Astrocyte (in vitro differentiated cells and primary cell): ENCODE results near the gene PCSK4. TPM values are rescaled to one million over a fixed set of nuclear protein-coding genes. Genes with fewer than 3 reads are reported as not detected.
"Not testable (repeated sequence)": the region's sequence is repeated elsewhere in the genome, so short reads cannot be mapped to it uniquely, and the experiment has no call there.

Source experiments
- DNase-seq: peaks from one replicate; pipeline ENCODE4 v3.0.0-alpha.2; 2010; ENCODE audit warnings: low read depth
- FAIRE-seq: peaks from 2 replicates; lab custom pipeline; 2011; peaks lifted over from hg19 to GRCh38; lab: Jason Lieb, UNC
- H2AFZ ChIP-seq: 2 replicates; pipeline ENCODE4 v1.6.0; 2012; ENCODE audit warnings: low read depth, low read length, inconsistent platforms
- H3K27ac ChIP-seq: 2 replicates; pipeline ENCODE4 v1.5.1; 2011; ENCODE audit warnings: low read depth, low read length, inconsistent platforms
- H3K27me3 ChIP-seq: 2 replicates; pipeline ENCODE4 v1.6.0; 2011; ENCODE audit warnings: low read length, inconsistent platforms; ENCODE audit not compliant: insufficient read depth
- H3K36me3 ChIP-seq: 2 replicates; pipeline ENCODE4 v1.5.1; 2011; ENCODE audit warnings: low read length, inconsistent platforms; ENCODE audit not compliant: insufficient read depth
- H3K4me1 ChIP-seq: 2 replicates; pipeline ENCODE4 v1.5.1; 2011; ENCODE audit warnings: low read length, inconsistent platforms; ENCODE audit not compliant: insufficient read depth
- H3K4me2 ChIP-seq: 2 replicates; pipeline ENCODE4 v1.6.0; 2012; ENCODE audit warnings: low read length, inconsistent platforms
- H3K4me3 ChIP-seq: 2 replicates; pipeline ENCODE4 v1.5.1; 2011; ENCODE audit warnings: low read depth, mild to moderate bottlenecking, low read length, inconsistent platforms; ENCODE audit not compliant: insufficient read depth
- H3K79me2 ChIP-seq: 2 replicates; pipeline ENCODE4 v1.6.0; 2012; ENCODE audit warnings: mild to moderate bottlenecking, low read length, inconsistent platforms; ENCODE audit not compliant: insufficient read depth
- H3K9ac ChIP-seq: 2 replicates; pipeline ENCODE4 v1.6.0; 2012; ENCODE audit warnings: mild to moderate bottlenecking, low read length, inconsistent platforms
- H3K9me3 ChIP-seq: 2 replicates; pipeline ENCODE4 v1.5.1; 2012; ENCODE audit warnings: low read depth, mild to moderate bottlenecking, low read length, inconsistent platforms; ENCODE audit not compliant: insufficient read depth
- H4K20me1 ChIP-seq: 2 replicates; pipeline ENCODE4 v1.6.0; 2012; ENCODE audit warnings: low read length, inconsistent platforms; ENCODE audit not compliant: insufficient read depth
- H3K27ac Mint-ChIP-seq: one replicate; pipeline ENCODE4 v1.8.0; 2021; ENCODE audit warnings: mild to moderate bottlenecking, mixed read lengths; ENCODE audit not compliant: unreplicated experiment
- H3K27me3 Mint-ChIP-seq: one replicate; pipeline ENCODE4 v1.8.0; 2021; ENCODE audit warnings: low read depth, mixed read lengths; ENCODE audit not compliant: unreplicated experiment
- H3K36me3 Mint-ChIP-seq: one replicate; pipeline ENCODE4 v1.8.0; 2021; ENCODE audit warnings: low read depth, mixed read lengths; ENCODE audit not compliant: unreplicated experiment
- H3K4me1 Mint-ChIP-seq: one replicate; pipeline ENCODE4 v1.8.0; 2021; ENCODE audit warnings: low read depth, mixed read lengths; ENCODE audit not compliant: unreplicated experiment
- H3K4me3 Mint-ChIP-seq: one replicate; pipeline ENCODE4 v1.8.0; 2021; ENCODE audit warnings: mild to moderate bottlenecking, moderate library complexity, mixed read lengths; ENCODE audit not compliant: unreplicated experiment
- H3K9me3 Mint-ChIP-seq: one replicate; pipeline ENCODE4 v1.8.0; 2021; ENCODE audit warnings: mild to moderate bottlenecking, mixed read lengths; ENCODE audit not compliant: unreplicated experiment
- CTCF ChIP-seq: IDR thresholded peaks from 2 replicates; pipeline ENCODE4 v1.5.1; 2011; ENCODE audit warnings: low read depth, mild to moderate bottlenecking, inconsistent platforms, low read length, moderate library complexity; ENCODE audit not compliant: insufficient read depth
- EZH2 ChIP-seq: IDR thresholded peaks from 2 replicates; pipeline ENCODE4 v1.6.1; 2012; ENCODE audit warnings: mild to moderate bottlenecking, low read length, inconsistent platforms; ENCODE audit not compliant: insufficient read depth
- total RNA-seq: library from RNA; stranded (reverse); gene quantifications from 2 replicates; pipeline ENCODE4 v1.2.1, GENCODE V29; 2021

Gene PCSK4
- total RNA-seq, 1 donor from 2014 or later, result 2.7 TPM

- no peaks in the 10 kb centered on the region for H3K9me3 Mint-ChIP-seq
- Histone ChIP-seq H3K79me2 (peaks cover 23% of the 10 kb centered on the region), H3K9me3 (no peaks in the 10 kb centered on the region), H3K4me1 (peaks cover 6% of the 10 kb centered on the region), H3K27ac (peak within 1 kb of the TSS; percentile 52), H3K4me2 (peak within 1 kb of the TSS; percentile 91), H3K27me3 (no peaks in the 10 kb centered on the region), H4K20me1 (peaks cover 31% of the 10 kb centered on the region), H3K36me3 (no peaks in the 10 kb centered on the region), H3K4me3 (peak within 1 kb of the TSS; percentile 79), H2AFZ (peak within 1 kb of the TSS; percentile 95), H3K9ac (peak within 1 kb of the TSS; percentile 85)
- FAIRE-seq, result peak; percentile 5
- peak; percentile 76 for DNase-seq
- no peaks in the 10 kb centered on the region for H3K27me3 Mint-ChIP-seq
- H3K27ac Mint-ChIP-seq, result peak within 1 kb of the TSS; percentile 85
- peaks cover 4% of the 10 kb centered on the region for H3K4me1 Mint-ChIP-seq
- peak within 1 kb of the TSS; percentile 97 for H3K4me3 Mint-ChIP-seq
- TF ChIP-seq EZH2 (no peak), CTCF (no peak)
- H3K36me3 Mint-ChIP-seq, result no peaks in the 10 kb centered on the region
These were observed 11.0 kb downstream of the PCSK4 start, which contains the start of gene C19orf25 for GRCh38 chr19:1478934-1479707. C19orf25 (minus strand) TSS chr19:1479215; CDS start chr19:1478903, 312 bp downstream.

GRCh38 chr19:1477056-1477455, 13.1 kb downstream of the PCSK4 start:
- H3K79me2 ChIP-seq, result peaks cover 23% of the 10 kb centered on the region
- not testable (repeated sequence) for H3K4me1 ChIP-seq, H3K4me3 ChIP-seq, H3K36me3 ChIP-seq, H3K4me1 Mint-ChIP-seq, H3K9ac ChIP-seq, H3K36me3 Mint-ChIP-seq, DNase-seq, H3K9me3 ChIP-seq, H3K27ac ChIP-seq, FAIRE-seq, H3K27me3 ChIP-seq, H2AFZ ChIP-seq, H3K9me3 Mint-ChIP-seq, H3K27me3 Mint-ChIP-seq, H3K4me2 ChIP-seq
- peaks cover 52% of the 10 kb centered on the region for H4K20me1 ChIP-seq
- Mint-ChIP-seq H3K27ac (peak overlapping the region; percentile 53), H3K4me3 (peak overlapping the region; percentile 88)

GRCh38 chr19:1475751-1476437, 14.3 kb downstream of the PCSK4 start:
- peaks cover 5% of the 10 kb centered on the region for H3K27me3 ChIP-seq
- no peaks in the 10 kb centered on the region for H3K9me3 ChIP-seq
- Mint-ChIP-seq H3K27ac (no peak overlapping the region), H3K9me3 (peaks cover 3% of the 10 kb centered on the region), H3K4me3 (no peak overlapping the region), H3K36me3 (no peaks in the 10 kb centered on the region), H3K4me1 (peaks cover 4% of the 10 kb centered on the region), H3K27me3 (no peaks in the 10 kb centered on the region)
- no peak overlapping the region for H3K4me2 ChIP-seq
- no peak overlapping the region for H3K4me3 ChIP-seq
- no peak overlapping the region for H2AFZ ChIP-seq
- H3K79me2 ChIP-seq, result peaks cover 23% of the 10 kb centered on the region
- H3K36me3 ChIP-seq, result no peaks in the 10 kb centered on the region
- H4K20me1 ChIP-seq, result peaks cover 63% of the 10 kb centered on the region
- no peak overlapping the region for H3K27ac ChIP-seq
- TF ChIP-seq EZH2 (no peak), CTCF (no peak)
- DNase-seq, result no peak
- no peak for FAIRE-seq
- H3K4me1 ChIP-seq, result peaks cover 9% of the 10 kb centered on the region
- H3K9ac ChIP-seq, result no peak overlapping the region
